Peyer's patch (tissue), 4 donors: ENCODE measurements around the gene LRRFIP1. TPM values are rescaled to one million over a fixed set of nuclear protein-coding genes. Genes with fewer than 3 reads are reported as not detected.
"Not testable (repeated sequence)": the region's sequence is repeated elsewhere in the genome, so short reads cannot be mapped to it uniquely, and the experiment has no call there.

Source experiments
- DNase-seq, 3 donors: peaks; one replicate each; pipeline ENCODE4 v3.0.0-alpha.2; 2017 to 2019
- H3K27ac ChIP-seq, 4 donors: fragments of 200-600 bp; sonication (generic); one replicate each; pipeline ENCODE4 v1.5.1; 2016 to 2019
- H3K27me3 ChIP-seq, 2 donors: fragments of 200-600 bp; sonication (generic); one replicate each; pipeline ENCODE4 v1.5.1; 2019
- H3K36me3 ChIP-seq, 3 donors: fragments of 200-600 bp; sonication (generic); one replicate each; pipeline ENCODE4 v1.5.1; 2016 to 2019
- H3K4me1 ChIP-seq, 4 donors: fragments of 200-600 bp; sonication (generic); one replicate each; pipeline ENCODE4 v1.5.1; 2016 to 2019
- H3K4me3 ChIP-seq, 4 donors: fragments of 200-600 bp; sonication (generic); 1 replicate in 3 of 4; 2 replicates in 1 of 4; pipeline ENCODE4 v1.5.1; 2016 to 2019; ENCODE audit warnings: mild to moderate bottlenecking in 1 of 4
- H3K9me3 ChIP-seq, 4 donors: fragments of 200-600 bp; sonication (generic); one replicate each; pipeline ENCODE4 v1.5.1; 2016 to 2019; ENCODE audit warnings: mild to moderate bottlenecking in 1 of 4
- CTCF ChIP-seq, 6 experiments: fragments of 450-650 bp in 4 of 6; fragments of 200-600 bp in 2 of 6; sonication (generic) in 1 of 6; IDR thresholded peaks; one replicate each; pipeline ENCODE4 v1.5.1; 2017 to 2019; ENCODE audit warnings: antibody characterized with exemption in 6 of 6, mild to moderate bottlenecking in 3 of 6, moderate library complexity in 1 of 6
- POLR2A ChIP-seq, 2 donors: fragments of 450-650 bp; IDR thresholded peaks; one replicate each; pipeline ENCODE4 v1.5.1; 2017; ENCODE audit warnings: antibody characterized with exemption in 2 of 2, mild to moderate bottlenecking in 2 of 2, moderate library complexity in 2 of 2
- total RNA-seq, 4 donors: library from RNA; depleted of rRNA; stranded (reverse); fragments of >200 nt; gene quantifications; one replicate each; pipeline ENCODE4 v1.1.0, GENCODE V29; 2016

LRRFIP1 gene
- total RNA-seq, 4 donors from 2014 or later = 114 to 182 (median 135) TPM

DNA sequence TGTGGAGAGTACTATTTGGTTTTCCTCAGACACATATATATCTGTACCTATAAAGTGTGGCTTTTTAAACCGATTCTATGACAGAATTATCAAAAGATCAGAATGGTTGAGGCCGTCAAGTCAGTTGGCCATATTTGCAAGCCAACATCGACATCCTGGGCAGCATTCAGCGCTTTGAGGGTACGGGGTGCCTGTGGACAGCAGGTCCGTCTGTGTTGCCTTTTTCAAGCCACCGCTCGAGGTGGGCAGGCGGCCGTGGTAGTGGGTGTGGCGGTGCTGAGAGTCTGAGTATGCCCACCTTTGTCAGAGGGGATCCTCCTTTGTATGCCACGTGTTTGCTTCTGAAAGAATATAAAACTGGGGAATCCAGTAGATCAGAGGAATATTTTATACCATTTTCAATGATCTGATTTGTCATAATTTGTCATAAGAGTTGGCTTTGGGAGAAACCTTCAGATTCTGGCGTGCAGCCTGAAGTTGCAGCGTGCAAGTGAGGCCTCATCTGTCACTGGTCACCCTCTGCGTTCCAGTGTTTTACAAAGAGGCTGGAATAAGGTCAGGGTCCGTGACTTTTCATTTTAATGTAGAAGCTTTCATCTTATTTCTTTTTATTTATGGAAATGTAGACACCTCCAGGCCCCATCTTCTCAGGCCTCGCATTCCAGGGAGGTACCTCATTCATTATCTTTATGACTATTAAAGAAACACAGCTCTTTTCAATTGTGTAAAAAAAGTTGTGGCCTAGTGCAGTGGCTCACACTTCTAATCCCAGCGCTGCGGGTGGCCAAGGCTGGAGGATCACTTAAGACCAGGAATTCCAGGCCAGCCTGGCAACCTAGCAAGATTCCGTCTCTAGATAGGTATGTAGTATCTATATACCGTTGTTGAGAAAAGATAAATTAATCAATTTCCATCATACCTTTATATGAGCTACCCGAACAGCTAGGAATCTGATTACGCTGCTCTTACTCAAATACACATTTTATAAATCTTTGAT is 133.4 kb downstream of the LRRFIP1 start:
- Histone ChIP-seq H3K36me3 (peaks cover 0 to 81% (median 0%) of the 10 kb centered on the region in 3 donors), H3K9me3 (no peaks in the 10 kb centered on the region), H3K27me3 (no peaks in the 10 kb centered on the region), H3K4me1 (no peaks in the 10 kb centered on the region), H3K4me3 (no peak overlapping the region), H3K27ac (no peak overlapping the region)
- no peak for DNase-seq
- no peak for TF ChIP-seq POLR2A (IDR thresholded peaks at IDR 0.05)
- TF ChIP-seq CTCF (IDR thresholded peaks at IDR 0.05) = no peak

- DNase-seq, H3K4me1 ChIP-seq, H3K27me3 ChIP-seq, H3K9me3 ChIP-seq, H3K4me3 ChIP-seq, H3K27ac ChIP-seq: not testable (repeated sequence)
- H3K36me3 ChIP-seq = peaks cover 0 to 66% (median 0%) of the 10 kb centered on the region in 3 donors
Measured at GRCh38 chr2:237762291-237763182, 135.2 kb downstream of the LRRFIP1 start.

DNA sequence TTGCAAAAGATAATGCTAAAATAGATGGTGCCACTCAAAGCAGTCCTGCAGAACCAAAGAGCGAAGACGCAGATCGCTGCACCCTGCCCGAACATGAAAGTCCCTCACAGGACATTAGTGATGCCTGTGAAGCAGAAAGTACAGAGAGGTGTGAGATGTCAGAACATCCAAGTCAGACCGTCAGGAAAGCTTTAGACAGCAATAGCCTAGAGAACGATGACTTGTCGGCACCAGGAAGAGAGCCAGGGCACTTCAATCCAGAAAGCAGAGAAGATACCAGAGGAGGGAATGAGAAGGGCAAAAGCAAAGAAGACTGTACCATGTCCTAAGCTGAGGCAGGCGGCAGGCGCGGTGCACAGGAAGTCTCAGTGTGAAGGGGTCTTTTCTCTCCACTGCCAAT is 136.4 kb downstream of the LRRFIP1 start:
- TF ChIP-seq POLR2A (IDR thresholded peaks at IDR 0.05) = no peak
- TF ChIP-seq CTCF (IDR thresholded peaks at IDR 0.05) = no peak
- H3K36me3 ChIP-seq = peaks cover 0 to 59% (median 0%) of the 10 kb centered on the region in 3 donors
- no peak for DNase-seq
- no peak overlapping the region for H3K27ac ChIP-seq
- no peaks in the 10 kb centered on the region for H3K4me1 ChIP-seq
- H3K4me3 ChIP-seq = no peak overlapping the region
- H3K9me3 ChIP-seq = no peaks in the 10 kb centered on the region
- H3K27me3 ChIP-seq = no peaks in the 10 kb centered on the region

DNA sequence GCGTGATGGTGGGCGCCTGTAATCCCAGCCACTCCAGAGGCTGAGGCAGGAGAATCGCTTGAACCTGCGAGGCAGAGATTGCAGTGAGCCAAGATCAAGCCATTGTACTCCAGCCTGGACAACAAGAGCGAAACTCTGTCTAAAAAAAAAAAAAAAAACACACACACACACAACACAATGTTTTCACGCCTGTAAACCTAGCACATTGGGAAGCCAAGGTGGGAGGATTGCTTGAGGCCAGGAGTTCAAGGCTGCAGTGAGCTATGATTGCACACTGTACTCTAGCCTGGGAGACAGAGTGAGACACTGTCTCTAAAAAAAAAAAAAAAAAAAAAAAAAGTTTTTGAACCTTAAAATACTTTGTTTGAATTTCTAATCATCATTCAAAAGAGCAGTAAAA is 137.7 kb downstream of the LRRFIP1 start:
- H3K27ac ChIP-seq, H3K9me3 ChIP-seq, H3K4me3 ChIP-seq, H3K4me1 ChIP-seq, DNase-seq, H3K27me3 ChIP-seq: not testable (repeated sequence)
- H3K36me3 ChIP-seq = peaks cover 0 to 57% (median 0%) of the 10 kb centered on the region in 3 donors

DNA sequence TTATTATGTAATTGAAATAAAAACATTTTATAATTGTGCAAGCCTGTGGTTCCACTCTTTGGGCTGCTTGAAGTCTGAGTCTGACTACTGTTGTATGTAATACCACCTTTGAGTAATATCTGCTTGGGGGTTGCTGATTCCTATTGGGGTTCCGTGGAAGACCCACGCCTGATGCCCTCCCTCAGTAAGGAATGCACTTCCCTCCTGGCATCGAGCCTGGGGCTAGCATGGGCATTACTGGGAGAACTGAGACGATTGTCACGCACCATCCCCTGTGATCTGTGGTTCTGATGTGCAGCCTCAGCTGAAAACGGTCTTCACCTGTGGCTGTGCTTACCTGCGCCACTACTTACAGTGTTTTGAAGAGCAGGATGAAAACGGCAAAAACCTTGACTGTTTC is 138.5 kb downstream of the LRRFIP1 start:
- Histone ChIP-seq H3K4me3 (no peak overlapping the region), H3K9me3 (no peaks in the 10 kb centered on the region), H3K4me1 (no peaks in the 10 kb centered on the region), H3K27ac (no peak overlapping the region), H3K27me3 (no peaks in the 10 kb centered on the region), H3K36me3 (peaks cover 0 to 56% (median 0%) of the 10 kb centered on the region in 3 donors)
- TF ChIP-seq POLR2A (IDR thresholded peaks at IDR 0.05) (no peak), CTCF (IDR thresholded peaks at IDR 0.05) (no peak)
- DNase-seq = no peak

DNA sequence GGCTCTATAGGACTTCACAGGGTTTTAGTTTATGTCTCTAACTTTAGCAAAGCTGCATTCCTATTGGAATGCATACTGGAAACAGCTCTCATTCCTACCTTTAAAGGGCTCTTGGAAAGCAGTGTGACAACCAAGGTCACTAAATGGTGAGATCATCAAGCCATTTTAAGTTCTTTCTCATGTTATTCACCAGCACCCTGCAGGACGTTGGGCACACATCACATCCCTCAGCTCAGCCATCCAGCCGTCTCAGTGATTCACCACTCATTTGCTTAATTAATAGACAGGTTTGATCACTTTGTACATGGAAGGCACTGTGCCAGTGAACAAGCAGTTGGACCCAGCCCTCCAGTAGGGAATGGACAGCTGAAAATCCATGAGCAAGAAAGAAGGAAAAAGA is 139.0 kb downstream of the LRRFIP1 start:
- no peaks in the 10 kb centered on the region for H3K4me1 ChIP-seq
- no peak overlapping the region for H3K27ac ChIP-seq
- H3K36me3 ChIP-seq = peaks cover 0 to 56% (median 0%) of the 10 kb centered on the region in 3 donors
- H3K27me3 ChIP-seq = no peaks in the 10 kb centered on the region
- no peak for DNase-seq
- no peaks in the 10 kb centered on the region for H3K9me3 ChIP-seq
- H3K4me3 ChIP-seq = no peak overlapping the region
- TF ChIP-seq CTCF (IDR thresholded peaks at IDR 0.05) (no peak), POLR2A (IDR thresholded peaks at IDR 0.05) (no peak)
